ENCODE measurements around the gene MAP10.

Gene MAP10

DNA sequence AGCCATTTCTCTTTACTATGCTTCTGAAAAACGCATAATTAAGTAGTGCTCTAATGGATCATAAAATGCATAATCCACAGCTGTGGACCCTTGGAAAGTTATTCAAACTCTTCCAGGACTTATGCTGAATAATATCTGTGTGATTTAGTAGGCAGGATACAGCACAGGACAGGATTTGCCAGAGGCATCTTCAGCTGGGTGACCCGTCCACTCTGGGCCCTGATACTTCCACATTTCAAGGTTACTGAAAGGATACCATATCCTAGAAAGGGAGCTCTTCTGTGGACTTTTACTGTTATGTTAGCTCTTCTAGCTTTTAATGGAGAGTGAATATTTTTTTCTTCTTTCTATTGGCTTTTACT is 49.6 kb downstream of the MAP10 start:
- DNase-seq (ENCODE audit: low read depth in 1 of 2, low spot score in 1 of 2), result no peak

- DNase-seq (ENCODE audit: low read depth in 1 of 2, low spot score in 1 of 2), result no peak
Measured at GRCh38 chr1:232856541-232856940, 51.3 kb downstream of the MAP10 start.
